Spleen (tissue), 11 donors: ENCODE data around the gene PRKCA. TPM values are rescaled to one million over a fixed set of nuclear protein-coding genes. Genes with fewer than 3 reads are reported as not detected.
"Not testable (repeated sequence)": the region's sequence is repeated elsewhere in the genome, so short reads cannot be mapped to it uniquely, and the experiment has no call there.

Source experiments
- DNase-seq: peaks from one replicate; pipeline ENCODE4 v3.0.0-alpha.2; 2020
- H3K27ac ChIP-seq, 8 donors: fragments of 200-600 bp; sonication (generic) in 7 of 8; 1 replicate in 4 of 8; 2 replicates in 4 of 8; pipeline versions ENCODE4 v1.5.0 to v1.8.0; 2016 to 2021; ENCODE audit warnings: inconsistent platforms in 4 of 8, mild to moderate bottlenecking in 4 of 8, moderate library complexity in 1 of 8
- H3K27me3 ChIP-seq, 7 donors: fragments of 200-600 bp; sonication (generic) in 6 of 7; replicated peaks in 1 of 7; 1 replicate in 4 of 7; 2 replicates in 3 of 7; pipeline versions ENCODE4 v1.5.0 to v1.8.0; 2016 to 2021; ENCODE audit warnings: inconsistent platforms in 3 of 7, mild to moderate bottlenecking in 1 of 7
- H3K36me3 ChIP-seq, 6 donors: fragments of 200-600 bp; sonication (generic) in 5 of 6; 1 replicate in 4 of 6; 2 replicates in 2 of 6; pipeline versions ENCODE4 v1.5.0 to v1.8.0; 2016 to 2021; ENCODE audit warnings: inconsistent platforms in 2 of 6
- H3K4me1 ChIP-seq, 6 donors: fragments of 200-600 bp; sonication (generic) in 5 of 6; 1 replicate in 3 of 6; 2 replicates in 3 of 6; pipeline versions ENCODE4 v1.5.0 to v1.8.0; 2016 to 2021; ENCODE audit warnings: inconsistent platforms in 3 of 6
- H3K4me3 ChIP-seq, 8 donors: fragments of 200-600 bp; sonication (generic) in 7 of 8; 1 replicate in 4 of 8; 2 replicates in 4 of 8; pipeline versions ENCODE4 v1.5.0 to v1.8.0; 2016 to 2021; ENCODE audit warnings: inconsistent platforms in 4 of 8, mild to moderate bottlenecking in 4 of 8, moderate library complexity in 2 of 8
- H3K9me3 ChIP-seq, 8 donors: fragments of 200-600 bp; sonication (generic) in 7 of 8; 1 replicate in 4 of 8; 2 replicates in 4 of 8; pipeline versions ENCODE4 v1.5.0 to v1.8.0; 2016 to 2021; ENCODE audit warnings: inconsistent platforms in 4 of 8
- POLR2A ChIP-seq, 3 donors: fragments of 450-650 bp; IDR thresholded peaks; one replicate each; pipeline ENCODE4 v1.5.1; 2017; ENCODE audit warnings: antibody characterized with exemption in 3 of 3, mild to moderate bottlenecking in 1 of 3
- POLR2AphosphoS5 ChIP-seq, 3 donors: sonication (generic); formaldehyde crosslinking; IDR thresholded peaks; one replicate each; pipeline ENCODE4 v1.5.1; 2017; ENCODE audit warnings: antibody characterized with exemption in 3 of 3
- WGBS, 5 donors: extraction: QIAGEN DNeasy Blood & Tissue Kit in 3 of 5; methylation state at CpG; one replicate each; pipeline versions ENCODE4 v1.1.5 to v1.1.7; 2013 to 2018; 5-methylcytosine and 5-hydroxymethylcytosine counted together
- intact Hi-C: fragments of 100-400 bp; cut with DNase I; formaldehyde crosslinking; loops from one replicate; pipeline ENCODE4 v1.15.0; 2023; ENCODE audit warnings: low total_unique reads
- polyA plus RNA-seq, 3 donors: library from polyadenylated mRNA; stranded (reverse); fragments of 200-250 nt; gene quantifications; one replicate each; pipeline ENCODE4 v1.2.1, GENCODE V29; 2013
- total RNA-seq, 7 donors: library from RNA; depleted of rRNA in 3 of 7; stranded (reverse); fragments of >200 nt in 3 of 7; fragmentation: NEBNext Ultra II Directional in 4 of 7; extraction: Animal tissue kit (Norgen Biotek cat#: 25700) in 4 of 7; gene quantifications; one replicate each; pipeline versions ENCODE4 v1.1.0 to v1.2.1, GENCODE V29; 2016 to 2021
- TF ChIP-seq, protein P1 (sequence below), 11 experiments: fragments of 200-600 bp in 7 of 11; fragments of 450-650 bp in 4 of 11; sonication (generic) in 4 of 11; IDR thresholded peaks in 8 of 11; conservative IDR thresholded peaks in 3 of 11; 1 replicate in 7 of 11; 2 replicates in 4 of 11; pipeline versions ENCODE4 v1.4.0 to v1.8.0; 2016 to 2021; ENCODE audit warnings: antibody characterized with exemption in 11 of 11, inconsistent platforms in 4 of 11, mild to moderate bottlenecking in 1 of 11
- donor health status: healthy with polysubstance abuse.
- donor health status: DM: no; HTN: no; CAD: no; lungs with moderate emphysema.
- donor health status: DM: no; HTN: no; CAD: no.
- donor health status: Bipolar disorder and iron deficiency.
- donor health status: healthy.
- donor health status: DM: no; HTN: no; CAD: no.
- donor health status: DM: yes; HTN: yes; CAD: no.

Gene PRKCA
- total and polyA plus RNA-seq, 10 donors, result 1.7 to 59.7 (median 31.2) TPM

DNA sequence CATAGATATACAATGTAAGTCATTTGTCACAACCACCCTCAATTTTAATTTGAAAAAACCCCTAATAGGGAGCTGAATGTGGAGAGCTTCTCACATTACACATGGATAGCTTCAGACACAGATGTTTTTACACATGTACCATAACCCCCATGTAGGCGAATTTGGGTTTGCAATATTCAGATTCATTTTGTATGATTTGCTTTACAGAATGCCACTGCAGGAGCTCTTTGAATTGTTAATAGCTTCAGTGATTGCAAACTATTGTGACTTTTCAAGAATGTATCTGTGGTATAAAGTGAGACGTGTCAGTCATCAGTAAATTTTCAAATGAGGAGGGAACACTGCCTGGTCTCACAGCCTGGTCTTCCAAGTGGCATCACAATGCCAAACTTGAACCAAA, 419.9 kb downstream of the PRKCA start:
- Histone ChIP-seq H3K4me3 (no peak overlapping the region), H3K9me3 (peaks cover 0 to 4% (median 0%) of the 10 kb centered on the region in 8 donors), H3K27ac (no peak overlapping the region), H3K27me3 (no peaks in the 10 kb centered on the region), H3K36me3 (no peaks in the 10 kb centered on the region), H3K4me1 (no peaks in the 10 kb centered on the region)
- TF ChIP-seq POLR2A (IDR thresholded peaks at IDR 0.05) (no peak), POLR2AphosphoS5 (IDR thresholded peaks at IDR 0.05) (no peak)
- TF ChIP-seq, protein P1, sequence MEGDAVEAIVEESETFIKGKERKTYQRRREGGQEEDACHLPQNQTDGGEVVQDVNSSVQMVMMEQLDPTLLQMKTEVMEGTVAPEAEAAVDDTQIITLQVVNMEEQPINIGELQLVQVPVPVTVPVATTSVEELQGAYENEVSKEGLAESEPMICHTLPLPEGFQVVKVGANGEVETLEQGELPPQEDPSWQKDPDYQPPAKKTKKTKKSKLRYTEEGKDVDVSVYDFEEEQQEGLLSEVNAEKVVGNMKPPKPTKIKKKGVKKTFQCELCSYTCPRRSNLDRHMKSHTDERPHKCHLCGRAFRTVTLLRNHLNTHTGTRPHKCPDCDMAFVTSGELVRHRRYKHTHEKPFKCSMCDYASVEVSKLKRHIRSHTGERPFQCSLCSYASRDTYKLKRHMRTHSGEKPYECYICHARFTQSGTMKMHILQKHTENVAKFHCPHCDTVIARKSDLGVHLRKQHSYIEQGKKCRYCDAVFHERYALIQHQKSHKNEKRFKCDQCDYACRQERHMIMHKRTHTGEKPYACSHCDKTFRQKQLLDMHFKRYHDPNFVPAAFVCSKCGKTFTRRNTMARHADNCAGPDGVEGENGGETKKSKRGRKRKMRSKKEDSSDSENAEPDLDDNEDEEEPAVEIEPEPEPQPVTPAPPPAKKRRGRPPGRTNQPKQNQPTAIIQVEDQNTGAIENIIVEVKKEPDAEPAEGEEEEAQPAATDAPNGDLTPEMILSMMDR (IDR thresholded peaks at IDR 0.05 in 8 of 11, conservative IDR thresholded peaks at IDR 0.05 in 3 of 11), result no peak
- DNase-seq, result no peak
- 85 to 93% (median 92%) methylated on average over 2 of the region's 2 CpGs for WGBS, 5 donors
- intact Hi-C loops, result no loop called here

DNA sequence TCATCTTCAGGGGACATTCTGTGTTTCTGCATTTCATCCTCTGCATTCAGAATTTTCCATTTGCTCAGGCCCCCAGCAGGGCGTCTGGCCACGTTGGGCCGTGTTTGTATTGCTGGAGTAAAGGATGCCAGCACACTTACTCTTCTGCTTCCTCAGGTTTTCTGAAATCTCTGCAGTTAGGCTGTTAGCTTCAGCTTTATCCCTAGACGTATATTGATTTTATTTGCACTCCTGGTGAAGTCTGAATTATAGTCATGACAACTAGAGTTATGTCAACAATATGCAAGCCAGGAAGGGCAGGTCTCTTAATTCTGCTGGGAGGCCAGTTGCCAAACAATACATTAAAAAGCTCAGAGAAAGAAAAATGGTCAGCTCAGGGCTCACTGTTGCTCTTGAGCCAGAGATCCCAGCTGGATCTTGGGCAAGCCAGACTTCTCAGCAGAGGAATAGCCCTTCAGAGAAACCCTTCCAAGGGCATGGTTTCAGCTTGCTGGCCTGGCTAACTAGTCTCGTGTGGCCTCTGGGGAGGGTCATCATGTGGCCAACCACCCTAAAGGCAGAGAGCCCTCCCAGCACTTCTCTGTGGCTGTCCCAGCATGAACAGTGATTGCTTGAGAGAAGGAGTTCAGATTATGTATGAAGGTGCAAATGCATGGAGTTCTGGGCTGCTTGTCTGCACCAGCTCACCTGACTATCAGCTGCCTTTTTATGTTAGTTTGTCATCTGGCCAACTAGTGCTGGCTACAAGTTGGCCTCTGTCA, 422.3 kb downstream of the PRKCA start:
- H3K27me3 ChIP-seq, result no peaks in the 10 kb centered on the region
- no peak for TF ChIP-seq POLR2A (IDR thresholded peaks at IDR 0.05)
- no peak for TF ChIP-seq POLR2AphosphoS5 (IDR thresholded peaks at IDR 0.05)
- TF ChIP-seq, protein P1 (IDR thresholded peaks at IDR 0.05 in 8 of 11, conservative IDR thresholded peaks at IDR 0.05 in 3 of 11), result no peak
- DNase-seq, result no peak
- 70 to 80% (median 76%) methylated on average over 5 of the region's 5 CpGs for WGBS, 5 donors
- no peak overlapping the region for H3K27ac ChIP-seq
- H3K4me3 ChIP-seq, result no peak overlapping the region
- peaks cover 0 to 6% (median 0%) of the 10 kb centered on the region in 6 donors for H3K4me1 ChIP-seq
- intact Hi-C loops, result no loop called here
- no peaks in the 10 kb centered on the region for H3K9me3 ChIP-seq
- H3K36me3 ChIP-seq, result no peaks in the 10 kb centered on the region

DNA sequence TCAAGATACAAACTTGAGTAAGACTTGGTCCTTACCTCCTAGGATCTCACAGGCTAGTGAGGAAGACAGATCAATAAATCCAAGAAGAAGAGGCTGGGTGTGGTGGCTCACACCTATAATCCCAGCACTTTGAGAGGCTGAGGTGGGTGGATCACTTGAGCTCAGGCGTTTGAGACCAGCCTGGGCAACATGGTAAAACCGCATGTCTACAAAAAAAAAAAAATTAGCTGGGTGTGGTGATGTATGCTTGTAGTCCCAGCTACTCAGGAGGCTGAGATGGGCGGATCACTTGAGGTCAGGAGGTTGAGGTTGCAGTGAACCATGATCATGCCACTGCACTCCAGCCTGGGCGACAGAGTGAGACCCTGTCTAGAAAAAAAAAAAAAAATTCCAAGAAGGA, 423.0 kb downstream of the PRKCA start:
- H3K36me3 ChIP-seq, H3K4me3 ChIP-seq, H3K4me1 ChIP-seq, H3K27ac ChIP-seq, H3K27me3 ChIP-seq, intact Hi-C loops, H3K9me3 ChIP-seq, DNase-seq: not testable (repeated sequence)
- 71 to 91% (median 75%) methylated on average over 4 of the region's 4 CpGs for WGBS, 5 donors

DNA sequence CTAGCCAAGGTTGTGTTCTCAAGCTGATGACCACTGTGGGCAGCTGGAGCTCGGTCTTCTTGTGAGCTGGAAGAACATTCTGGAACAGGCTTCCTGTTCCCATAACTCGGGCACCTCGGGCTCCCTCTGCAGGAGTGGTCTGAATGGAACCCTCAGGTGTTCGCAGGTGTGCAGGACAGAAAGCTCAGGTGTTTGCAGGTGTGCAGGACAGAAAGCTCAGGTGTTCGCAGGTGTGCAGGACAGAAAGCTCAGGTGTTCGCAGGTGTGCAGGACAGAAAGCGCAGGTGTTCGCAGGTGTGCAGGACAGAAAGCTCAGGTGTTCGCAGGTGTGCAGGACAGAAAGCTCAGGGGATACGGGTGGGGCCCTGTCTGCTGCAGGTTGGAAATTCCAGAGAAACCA, 423.5 kb downstream of the PRKCA start:
- 85 to 96% (median 92%) methylated on average over 10 of the region's 10 CpGs for WGBS, 5 donors
- DNase-seq, result no peak
- TF ChIP-seq POLR2A (IDR thresholded peaks at IDR 0.05) (no peak), POLR2AphosphoS5 (IDR thresholded peaks at IDR 0.05) (no peak)
- TF ChIP-seq, protein P1 (IDR thresholded peaks at IDR 0.05 in 8 of 11, conservative IDR thresholded peaks at IDR 0.05 in 3 of 11), result no peak

More for the DNA sequence above, 423.5 kb downstream of the PRKCA start:
- no peak overlapping the region for H3K27ac ChIP-seq
- intact Hi-C loops, result no loop called here
- peaks cover 0 to 6% (median 0%) of the 10 kb centered on the region in 6 donors for H3K4me1 ChIP-seq
- H3K27me3 ChIP-seq, result no peaks in the 10 kb centered on the region
- H3K4me3 ChIP-seq, result no peak overlapping the region
- H3K36me3 ChIP-seq, result no peaks in the 10 kb centered on the region
- no peaks in the 10 kb centered on the region for H3K9me3 ChIP-seq
